ENCODE data around the gene CSNK1E.
A peak's percentile ranks its signal among the peaks of the same experiment; 100 is the strongest.

The CSNK1E gene

DNA sequence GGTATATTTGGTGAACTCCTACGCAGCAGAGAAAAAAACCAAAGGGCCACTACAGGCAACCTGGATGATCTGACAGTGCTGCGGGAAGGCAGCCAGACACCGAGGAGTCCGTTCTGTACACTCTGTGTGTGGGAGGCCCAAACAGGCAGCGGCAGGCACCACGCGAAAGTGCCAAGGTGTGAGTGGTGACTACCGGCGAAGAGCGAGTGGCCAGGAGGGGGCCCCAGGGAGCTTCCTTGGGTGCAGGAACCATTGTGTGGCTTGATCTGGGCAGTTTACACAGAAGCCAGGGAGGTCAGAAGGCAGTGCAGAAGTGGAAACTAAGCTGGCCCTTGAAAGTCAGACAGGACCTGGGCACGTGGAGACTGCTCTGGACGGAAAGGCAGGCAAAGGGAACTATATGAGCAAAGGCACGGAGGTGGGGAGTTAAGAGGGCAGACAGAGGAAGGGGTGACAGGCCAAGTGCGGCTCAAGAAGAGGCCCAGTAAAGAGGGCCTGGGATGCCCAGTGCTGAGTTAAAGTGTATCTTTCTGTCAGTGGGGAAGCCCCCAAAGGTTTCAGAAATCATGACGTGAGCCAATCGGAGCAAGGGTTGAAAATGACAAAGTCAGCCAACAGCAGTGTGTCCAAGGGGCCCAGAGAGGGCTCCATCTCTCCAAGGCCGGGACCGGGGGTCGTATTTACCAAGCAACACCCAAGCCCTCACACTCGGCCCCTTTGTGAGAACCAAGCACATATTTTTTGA is 55.0 kb downstream of the CSNK1E start:
- no peak overlapping the region for H2AFZ ChIP-seq
- no peak overlapping the region for H3K9ac ChIP-seq
- H3K4me1 ChIP-seq = no peaks in the 10 kb centered on the region
- TF ChIP-seq, protein P1, sequence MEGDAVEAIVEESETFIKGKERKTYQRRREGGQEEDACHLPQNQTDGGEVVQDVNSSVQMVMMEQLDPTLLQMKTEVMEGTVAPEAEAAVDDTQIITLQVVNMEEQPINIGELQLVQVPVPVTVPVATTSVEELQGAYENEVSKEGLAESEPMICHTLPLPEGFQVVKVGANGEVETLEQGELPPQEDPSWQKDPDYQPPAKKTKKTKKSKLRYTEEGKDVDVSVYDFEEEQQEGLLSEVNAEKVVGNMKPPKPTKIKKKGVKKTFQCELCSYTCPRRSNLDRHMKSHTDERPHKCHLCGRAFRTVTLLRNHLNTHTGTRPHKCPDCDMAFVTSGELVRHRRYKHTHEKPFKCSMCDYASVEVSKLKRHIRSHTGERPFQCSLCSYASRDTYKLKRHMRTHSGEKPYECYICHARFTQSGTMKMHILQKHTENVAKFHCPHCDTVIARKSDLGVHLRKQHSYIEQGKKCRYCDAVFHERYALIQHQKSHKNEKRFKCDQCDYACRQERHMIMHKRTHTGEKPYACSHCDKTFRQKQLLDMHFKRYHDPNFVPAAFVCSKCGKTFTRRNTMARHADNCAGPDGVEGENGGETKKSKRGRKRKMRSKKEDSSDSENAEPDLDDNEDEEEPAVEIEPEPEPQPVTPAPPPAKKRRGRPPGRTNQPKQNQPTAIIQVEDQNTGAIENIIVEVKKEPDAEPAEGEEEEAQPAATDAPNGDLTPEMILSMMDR (IDR thresholded peaks at IDR 0.05) = peak; percentile 40
- H3K4me2 ChIP-seq (ENCODE audit: low read length) = no peak overlapping the region
- H3K27me3 ChIP-seq (ENCODE audit: control insufficient read depth, insufficient read depth, low read length) = no peaks in the 10 kb centered on the region
- no peaks in the 10 kb centered on the region for H3K9me3 ChIP-seq (ENCODE audit: control insufficient read depth, low read length)
- peaks cover 9% of the 10 kb centered on the region for H3K79me2 ChIP-seq
- H3K27ac ChIP-seq = peak overlapping the region; percentile 11
- H3K36me3 ChIP-seq (ENCODE audit: control insufficient read depth, insufficient read depth, low read length) = no peaks in the 10 kb centered on the region
- H3K4me3 ChIP-seq (ENCODE audit: low read depth, low read length) = no peak overlapping the region

DNA sequence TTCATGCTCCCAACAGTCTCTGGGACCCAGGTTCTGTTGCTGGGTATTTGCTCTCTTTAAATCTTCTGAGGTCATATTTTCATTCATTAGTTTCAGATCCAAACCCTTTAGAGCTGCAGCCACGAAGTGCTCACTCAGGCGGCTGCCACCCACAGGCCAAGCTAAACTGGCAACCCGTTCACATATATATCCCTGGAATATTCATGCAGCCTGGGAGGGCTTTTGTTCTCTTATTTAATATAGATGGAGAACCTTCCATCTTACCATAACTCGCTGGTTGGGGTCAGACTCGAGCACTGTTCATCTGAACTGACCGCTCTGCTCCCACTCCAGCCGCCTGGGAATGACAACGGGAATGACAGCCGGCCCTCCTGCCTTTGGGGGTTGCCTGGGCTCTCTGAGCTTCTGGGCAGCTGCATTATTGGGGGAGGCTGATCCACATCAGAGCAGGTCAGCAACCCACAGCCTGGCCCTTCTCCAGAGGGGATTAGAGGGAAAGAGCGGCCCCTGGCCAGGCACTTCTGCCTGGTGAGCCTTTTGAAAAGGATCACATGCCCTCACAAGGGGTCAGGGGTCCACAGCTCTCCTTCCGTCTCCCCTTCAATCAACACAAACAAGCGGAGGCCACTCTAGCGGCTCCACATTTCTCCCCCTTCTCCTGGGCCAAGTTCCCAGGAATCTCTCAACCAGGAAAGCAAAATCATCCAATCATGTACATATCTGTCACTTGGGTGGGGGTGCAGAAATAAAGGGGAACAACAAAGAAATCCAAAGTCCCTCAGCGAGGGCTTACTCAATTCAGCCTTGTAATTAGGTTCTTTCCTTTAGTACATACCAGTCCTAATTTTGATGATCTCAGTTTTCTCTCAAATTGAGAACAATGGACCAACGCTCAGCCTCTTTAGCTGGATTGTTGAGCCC is 56.2 kb downstream of the CSNK1E start:
- Histone ChIP-seq H3K4me3 (ENCODE audit: low read depth, low read length) (no peak overlapping the region), H3K36me3 (ENCODE audit: control insufficient read depth, insufficient read depth, low read length) (no peaks in the 10 kb centered on the region), H3K9me3 (ENCODE audit: control insufficient read depth, low read length) (no peaks in the 10 kb centered on the region), H3K4me1 (no peaks in the 10 kb centered on the region), H2AFZ (no peak overlapping the region), H3K27ac (peak overlapping the region; percentile 32), H3K79me2 (peaks cover 7% of the 10 kb centered on the region), H3K27me3 (ENCODE audit: control insufficient read depth, insufficient read depth, low read length) (no peaks in the 10 kb centered on the region), H3K4me2 (ENCODE audit: low read length) (no peak overlapping the region), H3K9ac (no peak overlapping the region)
- TF ChIP-seq, protein P1 (IDR thresholded peaks at IDR 0.05) = no peak

DNA sequence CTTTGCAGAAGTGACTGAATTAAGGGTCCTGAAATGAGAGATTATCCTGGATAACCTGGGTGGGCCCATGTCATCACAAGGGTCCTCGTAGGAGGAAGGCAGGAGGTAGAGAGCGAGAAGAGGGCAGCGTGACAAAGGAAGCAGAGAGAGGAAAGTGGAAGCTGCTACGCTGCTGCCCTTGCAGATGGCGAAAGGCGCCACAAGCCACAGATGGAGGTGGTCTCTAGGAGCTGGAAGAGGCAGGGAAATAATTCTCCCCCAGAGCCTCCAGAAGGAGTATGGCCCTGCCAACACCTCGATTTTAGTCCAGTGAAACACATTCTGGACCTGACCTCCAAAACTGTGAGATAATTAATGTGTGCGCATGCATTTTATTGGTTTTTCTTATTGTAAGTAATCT is 57.9 kb downstream of the CSNK1E start:
- Histone ChIP-seq H3K9ac (no peak overlapping the region), H3K4me3 (ENCODE audit: low read depth, low read length) (no peak overlapping the region), H3K4me1 (no peaks in the 10 kb centered on the region), H3K27ac (peak overlapping the region; percentile 75), H3K27me3 (ENCODE audit: control insufficient read depth, insufficient read depth, low read length) (no peaks in the 10 kb centered on the region), H3K4me2 (ENCODE audit: low read length) (no peak overlapping the region), H3K79me2 (peaks cover 8% of the 10 kb centered on the region), H3K9me3 (ENCODE audit: control insufficient read depth, low read length) (no peaks in the 10 kb centered on the region), H2AFZ (no peak overlapping the region), H3K36me3 (ENCODE audit: control insufficient read depth, insufficient read depth, low read length) (no peaks in the 10 kb centered on the region)
- TF ChIP-seq, protein P1 (IDR thresholded peaks at IDR 0.05) = no peak

DNA sequence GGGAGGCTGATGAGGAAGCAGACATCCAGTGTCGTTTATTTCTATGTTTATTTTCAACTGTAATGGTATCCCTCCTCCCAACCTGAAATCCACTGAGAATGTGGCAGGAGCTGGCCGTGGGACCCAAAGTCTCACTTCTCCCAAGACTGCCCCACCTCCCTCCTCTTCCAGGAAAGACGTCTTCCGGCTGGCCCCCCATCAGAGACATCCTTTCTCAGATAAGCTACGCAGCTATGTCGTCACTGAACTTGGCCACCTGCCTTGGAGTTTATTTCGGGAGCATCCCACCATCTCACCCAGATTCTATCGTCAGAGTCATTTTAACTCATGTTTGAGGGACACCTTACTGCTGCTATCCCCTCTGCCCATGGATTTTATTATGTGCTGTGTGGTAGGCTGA is 58.3 kb downstream of the CSNK1E start:
- H3K79me2 ChIP-seq = peaks cover 8% of the 10 kb centered on the region
- H3K27ac ChIP-seq = peak overlapping the region; percentile 75
- no peak overlapping the region for H3K4me3 ChIP-seq (ENCODE audit: low read depth, low read length)
- TF ChIP-seq, protein P1 (IDR thresholded peaks at IDR 0.05) = no peak
- no peaks in the 10 kb centered on the region for H3K4me1 ChIP-seq
- no peaks in the 10 kb centered on the region for H3K27me3 ChIP-seq (ENCODE audit: control insufficient read depth, insufficient read depth, low read length)
- H3K9ac ChIP-seq = no peak overlapping the region
- H2AFZ ChIP-seq = no peak overlapping the region
- H3K36me3 ChIP-seq (ENCODE audit: control insufficient read depth, insufficient read depth, low read length) = no peaks in the 10 kb centered on the region
- H3K4me2 ChIP-seq (ENCODE audit: low read length) = no peak overlapping the region
- H3K9me3 ChIP-seq (ENCODE audit: control insufficient read depth, low read length) = no peaks in the 10 kb centered on the region
